SK-N-SH (cell line): ENCODE measurements around the gene PRDM13. TPM values are rescaled to one million over a fixed set of nuclear protein-coding genes. Genes with fewer than 3 reads are reported as not detected.

Experiments
- CTCF ChIA-PET: fragments of 300-600, 350-600 bp; formaldehyde crosslinking; extraction: SDS; loops from one replicate; lab custom pipeline; 2021; lab: Yijun Ruan, JAX
- POLR2A ChIA-PET: fragments of 350-600 bp; sonication (Branson Sonifier 250); formaldehyde crosslinking; extraction: SDS; loops from one replicate; lab custom pipeline; 2020; ENCODE audit warnings: antibody characterized with exemption, inconsistent platforms; lab: Yijun Ruan, JAX
- DNase-seq: peaks from one replicate; pipeline ENCODE4 v3.0.0; 2012
- H2AFZ ChIP-seq: fragments of 200-600 bp; sonication (generic); 2 replicates; pipeline ENCODE4 v1.8.1; 2016; ENCODE audit warnings: antibody characterized with exemption, mild to moderate bottlenecking, low read depth
- H3F3A ChIP-seq: fragments of 200-600 bp; sonication (generic); replicated peaks from 2 replicates; pipeline ENCODE3; 2016; ENCODE audit warnings: antibody characterized with exemption, mild to moderate bottlenecking; ENCODE audit not compliant: insufficient read depth
- H3K27ac ChIP-seq, 2 experiments: fragments of 200-500 bp in 1 of 2; fragments of 200-600 bp in 1 of 2; sonication (Bioruptor generic) in 1 of 2; sonication (generic), shearing (Covaris generic) in 1 of 2; 2 replicates each; pipeline versions ENCODE4 v1.5.1 to v1.6.1; 2014 to 2016; ENCODE audit warnings: low read depth in 2 of 2, inconsistent platforms in 1 of 2, low read length in 1 of 2, mild to moderate bottlenecking in 1 of 2, mixed read lengths in 1 of 2
- H3K27me3 ChIP-seq: fragments of 200-600 bp; sonication (generic), shearing (Covaris generic); 2 replicates; pipeline ENCODE4 v1.6.1; 2016; ENCODE audit warnings: mixed run types; ENCODE audit not compliant: insufficient read depth
- H3K36me3 ChIP-seq, 2 experiments: fragments of 200-500 bp in 1 of 2; fragments of 200-600 bp in 1 of 2; sonication (Bioruptor generic) in 1 of 2; sonication (generic) in 1 of 2; replicated peaks in 1 of 2; 2 replicates each; pipeline versions ENCODE3 to v1.5.1; 2014 to 2016; ENCODE audit warnings: low read length in 1 of 2, mild to moderate bottlenecking in 1 of 2; ENCODE audit not compliant: insufficient read depth in 2 of 2, control insufficient read depth in 1 of 2
- H3K4me1 ChIP-seq, 2 experiments: fragments of 200-500 bp in 1 of 2; fragments of 200-600 bp in 1 of 2; sonication (Bioruptor generic) in 1 of 2; sonication (generic), shearing (Covaris generic) in 1 of 2; 2 replicates each; pipeline versions ENCODE4 v1.5.1 to v1.6.1; 2014 to 2016; ENCODE audit warnings: low read depth in 1 of 2, low read length in 1 of 2, mixed run types in 1 of 2; ENCODE audit not compliant: insufficient read depth in 2 of 2, control insufficient read depth in 1 of 2
- H3K4me2 ChIP-seq: fragments of 200-600 bp; sonication (generic), shearing (Covaris generic); 2 replicates; pipeline ENCODE4 v1.6.1; 2017; ENCODE audit warnings: mixed run types
- H3K4me3 ChIP-seq, 2 experiments: fragments of 200-500 bp in 1 of 2; fragments of 200-600 bp in 1 of 2; sonication (Bioruptor generic) in 1 of 2; sonication (generic), shearing (Covaris generic) in 1 of 2; 2 replicates each; pipeline versions ENCODE4 v1.5.1 to v1.8.1; 2014 to 2016; ENCODE audit warnings: low read depth in 2 of 2, inconsistent platforms in 1 of 2, low read length in 1 of 2, mild to moderate bottlenecking in 1 of 2, mixed read lengths in 1 of 2, moderate library complexity in 1 of 2
- H3K79me2 ChIP-seq: fragments of 200-600 bp; sonication (generic); 2 replicates; pipeline ENCODE4 v1.8.1; 2017; ENCODE audit warnings: mild to moderate bottlenecking; ENCODE audit not compliant: insufficient read depth
- H3K9ac ChIP-seq: fragments of 200-600 bp; sonication (generic); 2 replicates; pipeline ENCODE4 v1.6.1; 2017; ENCODE audit warnings: mixed run types
- H3K9me2 ChIP-seq: fragments of 200-600 bp; sonication (generic); 2 replicates; pipeline ENCODE4 v1.6.1; 2017; ENCODE audit warnings: mixed run types
- H3K9me3 ChIP-seq: fragments of 200-600 bp; sonication (generic); 2 replicates; pipeline ENCODE4 v1.6.1; 2017; ENCODE audit warnings: mixed run types, mild to moderate bottlenecking, moderate library complexity
- H4K20me1 ChIP-seq: fragments of 200-600 bp; sonication (generic); 2 replicates; pipeline ENCODE4 v1.6.1; 2017; ENCODE audit warnings: mild to moderate bottlenecking, mixed run types; ENCODE audit not compliant: insufficient read depth
- ELF1 ChIP-seq: IDR thresholded peaks from 2 replicates; pipeline ENCODE4 v1.4.0; 2012
- EP300 ChIP-seq, 2 experiments: IDR thresholded peaks; 2 replicates each; pipeline versions ENCODE4 v1.4.0 to v1.6.1; 2012; ENCODE audit warnings: borderline replicate concordance in 1 of 2, low read depth in 1 of 2, low read length in 1 of 2
- EZH2phosphoT487 ChIP-seq: fragments of 200-600 bp; sonication (generic); IDR thresholded peaks from 2 replicates; pipeline ENCODE4 v1.6.1; 2017; ENCODE audit warnings: low read depth, mixed run types, mild to moderate bottlenecking, antibody characterized with exemption, moderate library complexity, borderline replicate concordance
- FOSL2 ChIP-seq: IDR thresholded peaks from 2 replicates; pipeline ENCODE4 v1.4.0; 2012; ENCODE audit warnings: low read depth, mild to moderate bottlenecking, moderate library complexity, borderline replicate concordance
- FOXJ3 ChIP-seq: sonication (generic); formaldehyde crosslinking; IDR thresholded peaks from 2 replicates; pipeline ENCODE4 v1.5.1; 2020; ENCODE audit warnings: mild to moderate bottlenecking, missing genetic modification reagents
- FOXM1 ChIP-seq: IDR thresholded peaks from 2 replicates; pipeline ENCODE4 v1.4.0; 2012; ENCODE audit warnings: low read depth, mild to moderate bottlenecking
- JUND ChIP-seq: IDR thresholded peaks from 2 replicates; pipeline ENCODE4 v1.4.0; 2012
- MAX ChIP-seq: IDR thresholded peaks from 2 replicates; pipeline ENCODE4 v1.4.0; 2012; ENCODE audit warnings: low read depth
- NRF1 ChIP-seq: IDR thresholded peaks from 2 replicates; pipeline ENCODE4 v1.6.1; 2012; ENCODE audit warnings: low read depth, mild to moderate bottlenecking, low read length
- RAD21 ChIP-seq: IDR thresholded peaks from 2 replicates; pipeline ENCODE4 v1.6.1; 2012; ENCODE audit warnings: mild to moderate bottlenecking, low read length
- RCOR1 ChIP-seq: fragments of 150-350 bp; IDR thresholded peaks from 2 replicates; pipeline ENCODE4 v1.6.1; 2017; ENCODE audit warnings: antibody characterized with exemption, low read length
- RFX5 ChIP-seq: IDR thresholded peaks from 2 replicates; pipeline ENCODE4 v1.6.1; 2012; ENCODE audit warnings: mild to moderate bottlenecking, improper control_type of control experiment, low read length
- SMC3 ChIP-seq: IDR thresholded peaks from 2 replicates; pipeline ENCODE4 v1.6.1; 2012; ENCODE audit warnings: low read depth, low read length, improper control_type of control experiment
- TAF1 ChIP-seq: IDR thresholded peaks from 2 replicates; pipeline ENCODE4 v1.6.1; 2012; ENCODE audit warnings: low read depth, mild to moderate bottlenecking, low read length, moderate library complexity, borderline replicate concordance
- USF2 ChIP-seq: fragments of 150-350 bp; IDR thresholded peaks from 2 replicates; pipeline ENCODE4 v1.6.1; 2017; ENCODE audit warnings: antibody characterized with exemption, low read length, low read depth, borderline replicate concordance
- ZBTB33 ChIP-seq: IDR thresholded peaks from 2 replicates; pipeline ENCODE4 v1.4.0; 2012; ENCODE audit warnings: low read depth, borderline replicate concordance
- WGBS: methylation state at CpG from one replicate; pipeline ENCODE4 v1.1.6; 2017; ENCODE audit warnings: low lambda C conversion rate; 5-methylcytosine and 5-hydroxymethylcytosine counted together
- polyA plus RNA-seq, 3 experiments: library from polyadenylated mRNA; depleted of rRNA; stranded (reverse); fragments of >200 nt; gene quantifications; 2 replicates each; pipeline ENCODE4 v1.2.3, GENCODE V29; 2012
- TF ChIP-seq, protein P1 (sequence below): fragments of 200-600 bp; sonication (generic); IDR thresholded peaks from 2 replicates; pipeline ENCODE4 v1.6.1; 2017; ENCODE audit warnings: antibody characterized with exemption, mild to moderate bottlenecking, moderate library complexity
- TF ChIP-seq, protein P2 (sequence below): fragments of 150-350 bp; IDR thresholded peaks from 2 replicates; pipeline ENCODE4 v1.6.1; 2016; ENCODE audit warnings: mild to moderate bottlenecking, low read depth, low read length
- TF ChIP-seq, protein P3 (sequence below): IDR thresholded peaks from 2 replicates; pipeline ENCODE4 v1.4.0; 2012; ENCODE audit warnings: low read depth, borderline replicate concordance
- TF ChIP-seq, protein P4 (sequence below): IDR thresholded peaks from 2 replicates; pipeline ENCODE4 v1.6.1; 2012; ENCODE audit warnings: mild to moderate bottlenecking, low read depth, low read length, moderate library complexity

PRDM13 gene
- polyA plus RNA-seq, 1 of the 3 experiments (the other 2 are of a cell fraction): 0.02 TPM

GRCh38 chr6:99641270-99641669 lies 34.6 kb downstream of the PRDM13 start:
- H3K4me2 ChIP-seq: no peak overlapping the region
- H3K27me3 ChIP-seq: no peaks in the 10 kb centered on the region
- H2AFZ ChIP-seq: no peak overlapping the region
- POLR2A ChIA-PET: no interaction called here
- no peak overlapping the region for H3K27ac ChIP-seq
- H4K20me1 ChIP-seq: no peaks in the 10 kb centered on the region
- CTCF ChIA-PET: interaction anchor here (1.5 kb wide), 1 partner anchor 227 kb away, joined by 4 read pairs; no protein-coding TSS in a partner anchor
- no peak for DNase-seq
- no peak overlapping the region for H3K4me3 ChIP-seq
- H3K36me3 ChIP-seq: no peaks in the 10 kb centered on the region
- H3K9me2 ChIP-seq: no peaks in the 10 kb centered on the region
- H3K9me3 ChIP-seq: peaks cover 9% of the 10 kb centered on the region; the same call in 1 of the 2 replicates
- no peak overlapping the region for H3K9ac ChIP-seq
- WGBS: 0% methylated on average over 2 of the region's 2 CpGs
- no peaks in the 10 kb centered on the region for H3K4me1 ChIP-seq
- H3K79me2 ChIP-seq: no peaks in the 10 kb centered on the region
- TF ChIP-seq EZH2phosphoT487 (no peak), RCOR1 (no peak), FOXM1 (no peak), USF2 (no peak), FOSL2 (no peak), FOXJ3 (no peak), RAD21 (no peak), TAF1 (no peak), RFX5 (no peak), ZBTB33 (no peak), MAX (no peak), NRF1 (no peak), JUND (no peak), EP300 (IDR thresholded peaks at IDR 0.05; ENCODE audit: borderline replicate concordance in 1 of 2, low read depth in 1 of 2, low read length in 1 of 2) (no peak), SMC3 (no peak), ELF1 (no peak)
- TF ChIP-seq, protein P1, sequence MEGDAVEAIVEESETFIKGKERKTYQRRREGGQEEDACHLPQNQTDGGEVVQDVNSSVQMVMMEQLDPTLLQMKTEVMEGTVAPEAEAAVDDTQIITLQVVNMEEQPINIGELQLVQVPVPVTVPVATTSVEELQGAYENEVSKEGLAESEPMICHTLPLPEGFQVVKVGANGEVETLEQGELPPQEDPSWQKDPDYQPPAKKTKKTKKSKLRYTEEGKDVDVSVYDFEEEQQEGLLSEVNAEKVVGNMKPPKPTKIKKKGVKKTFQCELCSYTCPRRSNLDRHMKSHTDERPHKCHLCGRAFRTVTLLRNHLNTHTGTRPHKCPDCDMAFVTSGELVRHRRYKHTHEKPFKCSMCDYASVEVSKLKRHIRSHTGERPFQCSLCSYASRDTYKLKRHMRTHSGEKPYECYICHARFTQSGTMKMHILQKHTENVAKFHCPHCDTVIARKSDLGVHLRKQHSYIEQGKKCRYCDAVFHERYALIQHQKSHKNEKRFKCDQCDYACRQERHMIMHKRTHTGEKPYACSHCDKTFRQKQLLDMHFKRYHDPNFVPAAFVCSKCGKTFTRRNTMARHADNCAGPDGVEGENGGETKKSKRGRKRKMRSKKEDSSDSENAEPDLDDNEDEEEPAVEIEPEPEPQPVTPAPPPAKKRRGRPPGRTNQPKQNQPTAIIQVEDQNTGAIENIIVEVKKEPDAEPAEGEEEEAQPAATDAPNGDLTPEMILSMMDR: no peak
- TF ChIP-seq, protein P2, sequence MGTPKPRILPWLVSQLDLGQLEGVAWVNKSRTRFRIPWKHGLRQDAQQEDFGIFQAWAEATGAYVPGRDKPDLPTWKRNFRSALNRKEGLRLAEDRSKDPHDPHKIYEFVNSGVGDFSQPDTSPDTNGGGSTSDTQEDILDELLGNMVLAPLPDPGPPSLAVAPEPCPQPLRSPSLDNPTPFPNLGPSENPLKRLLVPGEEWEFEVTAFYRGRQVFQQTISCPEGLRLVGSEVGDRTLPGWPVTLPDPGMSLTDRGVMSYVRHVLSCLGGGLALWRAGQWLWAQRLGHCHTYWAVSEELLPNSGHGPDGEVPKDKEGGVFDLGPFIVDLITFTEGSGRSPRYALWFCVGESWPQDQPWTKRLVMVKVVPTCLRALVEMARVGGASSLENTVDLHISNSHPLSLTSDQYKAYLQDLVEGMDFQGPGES: no peak
- TF ChIP-seq, protein P3, sequence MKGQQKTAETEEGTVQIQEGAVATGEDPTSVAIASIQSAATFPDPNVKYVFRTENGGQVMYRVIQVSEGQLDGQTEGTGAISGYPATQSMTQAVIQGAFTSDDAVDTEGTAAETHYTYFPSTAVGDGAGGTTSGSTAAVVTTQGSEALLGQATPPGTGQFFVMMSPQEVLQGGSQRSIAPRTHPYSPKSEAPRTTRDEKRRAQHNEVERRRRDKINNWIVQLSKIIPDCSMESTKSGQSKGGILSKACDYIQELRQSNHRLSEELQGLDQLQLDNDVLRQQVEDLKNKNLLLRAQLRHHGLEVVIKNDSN: no peak
- TF ChIP-seq, protein P4, sequence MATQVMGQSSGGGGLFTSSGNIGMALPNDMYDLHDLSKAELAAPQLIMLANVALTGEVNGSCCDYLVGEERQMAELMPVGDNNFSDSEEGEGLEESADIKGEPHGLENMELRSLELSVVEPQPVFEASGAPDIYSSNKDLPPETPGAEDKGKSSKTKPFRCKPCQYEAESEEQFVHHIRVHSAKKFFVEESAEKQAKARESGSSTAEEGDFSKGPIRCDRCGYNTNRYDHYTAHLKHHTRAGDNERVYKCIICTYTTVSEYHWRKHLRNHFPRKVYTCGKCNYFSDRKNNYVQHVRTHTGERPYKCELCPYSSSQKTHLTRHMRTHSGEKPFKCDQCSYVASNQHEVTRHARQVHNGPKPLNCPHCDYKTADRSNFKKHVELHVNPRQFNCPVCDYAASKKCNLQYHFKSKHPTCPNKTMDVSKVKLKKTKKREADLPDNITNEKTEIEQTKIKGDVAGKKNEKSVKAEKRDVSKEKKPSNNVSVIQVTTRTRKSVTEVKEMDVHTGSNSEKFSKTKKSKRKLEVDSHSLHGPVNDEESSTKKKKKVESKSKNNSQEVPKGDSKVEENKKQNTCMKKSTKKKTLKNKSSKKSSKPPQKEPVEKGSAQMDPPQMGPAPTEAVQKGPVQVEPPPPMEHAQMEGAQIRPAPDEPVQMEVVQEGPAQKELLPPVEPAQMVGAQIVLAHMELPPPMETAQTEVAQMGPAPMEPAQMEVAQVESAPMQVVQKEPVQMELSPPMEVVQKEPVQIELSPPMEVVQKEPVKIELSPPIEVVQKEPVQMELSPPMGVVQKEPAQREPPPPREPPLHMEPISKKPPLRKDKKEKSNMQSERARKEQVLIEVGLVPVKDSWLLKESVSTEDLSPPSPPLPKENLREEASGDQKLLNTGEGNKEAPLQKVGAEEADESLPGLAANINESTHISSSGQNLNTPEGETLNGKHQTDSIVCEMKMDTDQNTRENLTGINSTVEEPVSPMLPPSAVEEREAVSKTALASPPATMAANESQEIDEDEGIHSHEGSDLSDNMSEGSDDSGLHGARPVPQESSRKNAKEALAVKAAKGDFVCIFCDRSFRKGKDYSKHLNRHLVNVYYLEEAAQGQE: no peak
- no peaks in the 10 kb centered on the region for H3F3A ChIP-seq
